ENCODE data around the gene DCLK1. TPM values are rescaled to one million over a fixed set of nuclear protein-coding genes. Genes with fewer than 3 reads are reported as not detected.

Gene DCLK1
- total RNA-seq, 4 donors from 2014 or later = 3.8 to 10.0 (median 8.2) TPM

DNA sequence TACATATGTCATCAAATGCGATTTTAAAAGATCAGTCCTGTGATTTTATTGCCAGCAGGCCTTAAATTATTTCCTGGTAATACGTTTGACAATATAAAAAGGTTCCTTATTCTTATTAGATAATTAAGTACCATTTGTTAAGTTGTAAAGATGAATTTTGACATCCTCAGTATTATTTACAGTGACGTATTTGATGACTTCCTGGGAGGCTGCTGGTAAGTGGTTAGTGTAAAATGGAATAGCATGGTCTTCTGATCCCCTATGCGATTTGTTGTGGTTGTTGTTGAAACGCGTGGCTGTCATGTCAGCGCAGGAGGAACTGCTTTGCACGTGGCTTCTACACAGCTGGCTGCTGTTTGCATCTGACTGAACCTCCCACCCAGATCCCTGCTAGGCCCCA is 99.7 kb downstream of the DCLK1 start:
- Histone ChIP-seq H3K27ac (no peak overlapping the region), H3K9me3 (no peaks in the 10 kb centered on the region), H3K27me3 (no peaks in the 10 kb centered on the region), H3K4me3 (no peak overlapping the region), H3K36me3 (no peaks in the 10 kb centered on the region), H3K4me1 (no peaks in the 10 kb centered on the region)
- in situ Hi-C loops (cut with MboI; ENCODE audit: low sequenced_read_pairs in 4 of 4) (no loop called here), intact Hi-C loops (cut with DNase I; ENCODE audit: low total_unique reads) (no loop called here)
- TF ChIP-seq CTCF (IDR thresholded peaks at IDR 0.05 in 4 of 5, conservative IDR thresholded peaks at IDR 0.05 in 1 of 5) = no peak
- no peak for TF ChIP-seq POLR2A (IDR thresholded peaks at IDR 0.05)
- no peak for ATAC-seq
- DNase-seq = no peak

GRCh38 chr13:36030670-36031331 is 100.4 kb downstream of the DCLK1 start:
- intact Hi-C loops (cut with DNase I; ENCODE audit: low total_unique reads) (no loop called here), in situ Hi-C loops (cut with MboI; ENCODE audit: low sequenced_read_pairs in 4 of 4) (no loop called here)
- no peaks in the 10 kb centered on the region for H3K4me1 ChIP-seq
- H3K27me3 ChIP-seq = no peaks in the 10 kb centered on the region
- H3K27ac ChIP-seq = no peak overlapping the region
- ATAC-seq (no peak), DNase-seq (no peak)
- no peaks in the 10 kb centered on the region for H3K9me3 ChIP-seq
- H3K4me3 ChIP-seq = no peak overlapping the region
- no peaks in the 10 kb centered on the region for H3K36me3 ChIP-seq
- TF ChIP-seq POLR2A (IDR thresholded peaks at IDR 0.05) (no peak), CTCF (IDR thresholded peaks at IDR 0.05 in 4 of 5, conservative IDR thresholded peaks at IDR 0.05 in 1 of 5) (no peak)

DNA sequence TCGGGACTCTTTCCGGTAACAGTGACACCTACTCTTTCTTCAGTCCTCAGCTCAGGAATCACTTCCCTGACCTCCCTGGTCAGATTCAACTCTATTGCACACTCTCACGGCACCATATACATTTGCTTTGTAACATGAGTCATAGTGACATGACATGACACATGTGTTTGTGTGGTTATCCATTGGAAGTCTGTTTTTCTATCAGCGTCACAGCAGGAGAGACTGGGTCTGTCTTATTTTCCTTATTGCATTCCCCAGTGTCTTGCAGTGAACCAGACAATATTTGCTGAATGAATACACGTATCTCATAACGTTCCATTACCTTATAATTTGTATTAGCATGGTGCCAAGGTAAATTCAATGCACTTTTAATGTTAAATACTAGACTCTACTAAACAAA is 102.0 kb downstream of the DCLK1 start:
- Histone ChIP-seq H3K9me3 (no peaks in the 10 kb centered on the region), H3K36me3 (no peaks in the 10 kb centered on the region), H3K27ac (no peak overlapping the region), H3K27me3 (no peaks in the 10 kb centered on the region), H3K4me3 (no peak overlapping the region), H3K4me1 (no peaks in the 10 kb centered on the region)
- ATAC-seq = no peak
- TF ChIP-seq CTCF (IDR thresholded peaks at IDR 0.05 in 4 of 5, conservative IDR thresholded peaks at IDR 0.05 in 1 of 5) (no peak), POLR2A (IDR thresholded peaks at IDR 0.05) (no peak)
- intact Hi-C loops (cut with DNase I; ENCODE audit: low total_unique reads) = no loop called here
- no peak for DNase-seq
- in situ Hi-C loops (cut with MboI; ENCODE audit: low sequenced_read_pairs in 4 of 4) = no loop called here

- intact Hi-C loops (cut with DNase I; ENCODE audit: low total_unique reads) (no loop called here), in situ Hi-C loops (cut with MboI; ENCODE audit: low sequenced_read_pairs in 4 of 4) (no loop called here)
- H3K9me3 ChIP-seq = no peaks in the 10 kb centered on the region
- ATAC-seq = no peak
- H3K4me3 ChIP-seq = no peak overlapping the region
- H3K27ac ChIP-seq = no peak overlapping the region
- no peak for DNase-seq
- H3K4me1 ChIP-seq = no peaks in the 10 kb centered on the region
- H3K36me3 ChIP-seq = no peaks in the 10 kb centered on the region
- TF ChIP-seq POLR2A (IDR thresholded peaks at IDR 0.05) (no peak), CTCF (IDR thresholded peaks at IDR 0.05 in 4 of 5, conservative IDR thresholded peaks at IDR 0.05 in 1 of 5) (no peak)
- H3K27me3 ChIP-seq = no peaks in the 10 kb centered on the region
Measured at GRCh38 chr13:36028359-36029025, 102.7 kb downstream of the DCLK1 start.

All from gastrocnemius medialis (tissue), 4 donors.